ENCODE results near the gene PSMB3. TPM values are rescaled to one million over a fixed set of nuclear protein-coding genes. Genes with fewer than 3 reads are reported as not detected.
A peak's percentile ranks its signal among the peaks of the same experiment; 100 is the strongest.

Gene PSMB3
- total and polyA plus RNA-seq, 9 donors = 70.3 to 159 (median 77.1) TPM

DNA sequence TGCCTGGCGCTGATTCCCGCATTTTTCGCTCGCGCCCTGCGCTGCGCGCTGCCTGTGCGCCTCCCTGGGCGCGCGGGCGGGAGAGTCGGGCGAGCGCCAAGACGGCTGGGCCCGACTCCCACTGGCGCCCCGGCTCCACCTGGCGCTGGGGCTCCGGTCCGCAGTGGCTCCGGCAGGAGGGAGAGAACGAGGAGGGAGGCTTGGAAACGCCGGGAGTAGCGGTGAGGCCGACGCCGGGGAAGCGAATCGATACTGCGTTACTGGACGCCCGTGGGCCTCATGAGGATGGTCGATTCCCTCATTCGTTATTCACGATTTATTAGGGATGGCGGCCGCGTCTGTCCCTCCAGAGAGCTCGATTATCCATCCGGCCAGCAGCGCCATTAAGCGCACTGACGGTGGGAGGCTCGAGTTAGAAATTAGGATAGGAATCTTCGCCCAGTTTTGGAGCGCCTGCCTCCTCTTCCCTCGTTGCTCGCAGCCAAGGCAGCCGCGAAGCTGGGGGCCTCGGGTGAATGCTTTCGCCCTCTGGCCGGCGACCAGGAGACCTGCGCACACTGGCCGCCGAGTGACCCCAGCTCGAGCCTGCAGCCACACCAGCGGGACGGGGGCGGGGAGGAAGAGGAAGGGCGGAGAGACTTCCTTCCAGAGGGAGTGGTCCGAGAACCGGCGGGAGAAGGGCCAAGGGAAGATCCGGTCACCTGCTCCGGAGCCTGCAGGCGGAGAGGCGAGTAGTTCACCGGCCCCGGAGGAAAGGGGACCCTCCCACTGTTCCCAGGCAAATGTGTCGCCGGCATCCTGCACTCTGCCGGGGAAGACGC, 3.1 kb upstream of the PSMB3 start:
- peak; percentile 95 for DNase-seq
- Histone ChIP-seq H3K36me3 (ENCODE audit: control insufficient read depth, insufficient read depth, low read length) (peaks cover 7% of the 10 kb centered on the region), H3K27ac (ENCODE audit: low read length) (peak overlapping the region; percentile 93), H3K4me3 (ENCODE audit: low read length) (peak overlapping the region; percentile 67), H3K4me1 (ENCODE audit: control insufficient read depth, insufficient read depth, low read length) (peaks cover 64% of the 10 kb centered on the region), H3K27me3 (ENCODE audit: control insufficient read depth, insufficient read depth, low read length) (peaks cover 10% of the 10 kb centered on the region), H3K9me3 (replicated peaks; ENCODE audit: control insufficient read depth, low read depth, low read length) (no peaks in the 10 kb centered on the region)
- 1% methylated on average over 74 of the region's 79 CpGs for WGBS (ENCODE audit: insufficient coverage)

DNA sequence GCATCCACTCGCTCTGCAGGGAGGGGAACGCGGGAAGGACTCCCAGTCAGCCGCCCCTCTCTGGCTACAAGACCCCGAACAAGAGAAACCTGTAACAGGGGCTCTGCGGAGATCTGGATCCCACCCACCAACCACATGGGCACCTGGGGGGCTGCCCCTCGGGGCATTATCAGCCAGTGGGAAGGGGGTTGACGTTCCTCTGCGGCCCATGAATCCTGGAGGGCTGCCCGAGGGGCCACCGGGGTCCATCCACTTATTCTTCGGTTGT, 2.6 kb upstream of the PSMB3 start:
- Histone ChIP-seq H3K4me1 (ENCODE audit: control insufficient read depth, insufficient read depth, low read length) (peaks cover 64% of the 10 kb centered on the region), H3K9me3 (replicated peaks; ENCODE audit: control insufficient read depth, low read depth, low read length) (no peaks in the 10 kb centered on the region), H3K27ac (ENCODE audit: low read length) (peak overlapping the region; percentile 93), H3K36me3 (ENCODE audit: control insufficient read depth, insufficient read depth, low read length) (peaks cover 12% of the 10 kb centered on the region), H3K27me3 (ENCODE audit: control insufficient read depth, insufficient read depth, low read length) (peaks cover 10% of the 10 kb centered on the region), H3K4me3 (ENCODE audit: low read length) (peak overlapping the region; percentile 67)
- no peak for DNase-seq
- 0% methylated on average over 4 of the region's 12 CpGs for WGBS (ENCODE audit: insufficient coverage)

DNA sequence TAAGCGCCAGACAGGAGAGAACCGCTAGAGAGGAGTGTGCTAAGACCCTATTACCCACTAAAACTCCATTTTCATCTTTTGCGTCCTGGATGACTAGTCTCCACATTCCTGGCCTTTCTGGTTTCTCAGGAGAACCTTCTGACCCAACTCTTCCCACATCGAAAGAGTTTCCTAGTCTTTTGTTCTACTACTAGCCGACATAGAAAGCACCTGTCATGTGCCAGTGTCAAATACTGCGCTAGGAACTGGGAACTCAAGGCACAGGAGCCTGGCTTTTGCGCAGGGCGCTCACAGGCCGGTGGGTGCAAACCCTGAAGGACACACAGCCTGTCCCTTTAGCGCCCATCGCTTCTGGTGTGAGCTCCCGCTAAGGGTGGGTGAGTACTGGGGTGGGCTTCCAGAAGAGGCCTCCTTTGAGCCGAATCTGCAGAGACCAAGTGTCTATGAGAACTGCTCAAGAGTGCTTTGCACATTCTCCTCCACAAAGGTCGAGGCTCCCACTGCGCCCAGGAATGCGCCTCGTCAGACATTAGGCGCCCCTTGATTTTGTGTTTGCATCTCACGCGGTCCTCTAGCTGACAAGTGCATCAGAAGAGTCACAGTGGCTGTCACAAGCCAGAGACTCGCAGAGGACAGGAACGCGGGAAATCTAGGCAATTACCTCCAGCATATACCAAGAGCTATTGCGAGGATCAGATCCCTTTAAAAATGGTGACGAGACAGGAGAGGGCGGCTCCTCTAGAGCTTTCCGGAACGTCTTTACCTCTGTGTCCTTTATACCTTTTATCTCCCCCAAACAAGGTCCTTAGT, 2.0 kb upstream of the PSMB3 start:
- no peaks in the 10 kb centered on the region for H3K9me3 ChIP-seq (replicated peaks; ENCODE audit: control insufficient read depth, low read depth, low read length)
- H3K27me3 ChIP-seq (ENCODE audit: control insufficient read depth, insufficient read depth, low read length) = peaks cover 10% of the 10 kb centered on the region
- peak; percentile 30 for DNase-seq
- WGBS (ENCODE audit: insufficient coverage) = 12% methylated on average over 20 of the region's 28 CpGs
- peaks cover 61% of the 10 kb centered on the region for H3K4me1 ChIP-seq (ENCODE audit: control insufficient read depth, insufficient read depth, low read length)
- peak overlapping the region; percentile 93 for H3K27ac ChIP-seq (ENCODE audit: low read length)
- H3K4me3 ChIP-seq (ENCODE audit: low read length) = peak overlapping the region; percentile 67
- H3K36me3 ChIP-seq (ENCODE audit: control insufficient read depth, insufficient read depth, low read length) = peaks cover 14% of the 10 kb centered on the region

DNA sequence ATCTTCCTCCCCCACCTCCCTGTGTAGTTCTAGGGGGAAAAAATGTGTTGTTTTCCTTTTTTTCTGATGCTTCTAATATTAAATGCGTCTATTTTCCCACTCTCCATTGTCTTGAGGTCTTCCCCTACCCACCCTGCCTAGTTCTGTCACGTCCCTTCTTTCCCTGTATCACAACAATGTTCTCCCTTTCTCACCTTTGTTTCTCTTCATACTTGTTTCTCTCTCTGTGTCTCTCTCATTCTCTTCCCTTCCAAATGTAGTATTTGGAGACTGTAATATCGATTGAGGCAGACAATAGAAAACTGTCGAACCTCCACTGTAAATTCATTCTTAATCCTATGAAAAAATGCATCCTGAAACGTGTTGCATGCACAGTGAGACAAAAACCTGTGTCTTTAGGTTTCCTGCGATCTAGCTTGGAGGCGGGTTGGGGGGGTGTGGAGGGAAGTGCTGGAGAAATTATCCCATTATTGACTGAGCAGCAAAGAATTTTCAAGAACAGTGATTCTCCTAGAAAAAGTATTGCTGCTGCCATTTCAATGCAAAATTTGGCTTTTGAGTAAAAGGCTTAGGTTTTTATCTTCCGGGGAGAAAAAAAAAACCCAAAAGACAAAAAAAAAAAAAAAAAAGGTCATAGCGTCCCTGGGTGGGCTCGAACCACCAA, 1.3 kb upstream of the PSMB3 start:
- Histone ChIP-seq H3K27me3 (ENCODE audit: control insufficient read depth, insufficient read depth, low read length) (peaks cover 10% of the 10 kb centered on the region), H3K36me3 (ENCODE audit: control insufficient read depth, insufficient read depth, low read length) (peaks cover 21% of the 10 kb centered on the region), H3K4me3 (ENCODE audit: low read length) (peak overlapping the region; percentile 1), H3K9me3 (replicated peaks; ENCODE audit: control insufficient read depth, low read depth, low read length) (no peaks in the 10 kb centered on the region), H3K27ac (ENCODE audit: low read length) (peak overlapping the region; percentile 93), H3K4me1 (ENCODE audit: control insufficient read depth, insufficient read depth, low read length) (peaks cover 53% of the 10 kb centered on the region)
- 14% methylated on average over 2 of the region's 10 CpGs for WGBS (ENCODE audit: insufficient coverage)
- peak; percentile 19 for DNase-seq

DNA sequence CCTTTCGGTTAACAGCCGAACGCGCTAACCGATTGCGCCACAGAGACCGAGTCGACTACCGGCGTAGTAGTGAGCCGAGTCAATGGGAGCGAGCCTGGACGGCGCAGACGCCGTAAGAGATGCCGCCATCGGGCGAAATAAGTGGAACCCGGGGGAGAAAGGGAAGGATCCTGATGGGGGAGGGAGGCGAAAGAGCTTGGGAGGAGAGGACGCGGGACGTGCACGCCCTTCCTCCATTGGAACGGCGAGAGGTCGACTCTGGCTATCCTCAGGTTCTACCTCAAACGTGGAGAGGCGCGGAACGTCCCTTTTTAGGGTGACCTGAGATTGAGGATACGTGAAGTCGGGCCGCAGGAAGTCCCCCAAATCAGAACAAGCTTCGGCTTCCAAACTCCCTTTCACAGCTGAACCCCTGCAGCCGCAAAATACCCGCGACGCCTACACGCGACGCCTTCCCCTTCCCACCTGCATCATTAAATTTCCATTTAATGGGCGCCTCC, 683 bp upstream of the PSMB3 start:
- H3K4me3 ChIP-seq (ENCODE audit: low read length) = peak overlapping the region; percentile 74
- H3K9me3 ChIP-seq (replicated peaks; ENCODE audit: control insufficient read depth, low read depth, low read length) = no peaks in the 10 kb centered on the region
- peaks cover 10% of the 10 kb centered on the region for H3K27me3 ChIP-seq (ENCODE audit: control insufficient read depth, insufficient read depth, low read length)
- peak overlapping the region; percentile 96 for H3K27ac ChIP-seq (ENCODE audit: low read length)
- H3K36me3 ChIP-seq (ENCODE audit: control insufficient read depth, insufficient read depth, low read length) = peaks cover 26% of the 10 kb centered on the region
- 0% methylated on average over 25 of the region's 44 CpGs for WGBS (ENCODE audit: insufficient coverage)
- H3K4me1 ChIP-seq (ENCODE audit: control insufficient read depth, insufficient read depth, low read length) = peaks cover 47% of the 10 kb centered on the region
- DNase-seq = peak; percentile 95

DNA sequence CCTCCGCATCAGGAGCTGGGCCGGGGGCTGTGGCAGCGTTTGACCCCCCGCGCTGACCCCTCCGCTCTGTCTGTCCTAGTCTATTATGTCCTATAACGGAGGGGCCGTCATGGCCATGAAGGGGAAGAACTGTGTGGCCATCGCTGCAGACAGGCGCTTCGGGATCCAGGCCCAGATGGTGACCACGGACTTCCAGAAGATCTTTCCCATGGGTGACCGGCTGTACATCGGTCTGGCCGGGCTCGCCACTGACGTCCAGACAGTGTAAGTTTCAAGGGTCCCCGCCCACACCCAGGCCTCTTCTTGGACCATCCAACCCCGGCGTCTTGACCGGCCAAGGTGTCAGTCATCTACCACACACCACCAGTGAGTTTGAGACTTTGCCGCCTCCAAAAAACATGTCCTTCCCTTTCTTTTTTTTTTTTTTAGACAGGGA, 548 bp downstream of the PSMB3 start:
- Histone ChIP-seq H3K27ac (ENCODE audit: low read length) (peak overlapping the region; percentile 94), H3K4me1 (ENCODE audit: control insufficient read depth, insufficient read depth, low read length) (peaks cover 43% of the 10 kb centered on the region), H3K27me3 (ENCODE audit: control insufficient read depth, insufficient read depth, low read length) (peaks cover 10% of the 10 kb centered on the region), H3K9me3 (replicated peaks; ENCODE audit: control insufficient read depth, low read depth, low read length) (no peaks in the 10 kb centered on the region), H3K36me3 (ENCODE audit: control insufficient read depth, insufficient read depth, low read length) (peaks cover 33% of the 10 kb centered on the region), H3K4me3 (ENCODE audit: low read length) (peak overlapping the region; percentile 74)
- DNase-seq = no peak
- WGBS (ENCODE audit: insufficient coverage) = 5% methylated on average over 22 of the region's 22 CpGs

DNA sequence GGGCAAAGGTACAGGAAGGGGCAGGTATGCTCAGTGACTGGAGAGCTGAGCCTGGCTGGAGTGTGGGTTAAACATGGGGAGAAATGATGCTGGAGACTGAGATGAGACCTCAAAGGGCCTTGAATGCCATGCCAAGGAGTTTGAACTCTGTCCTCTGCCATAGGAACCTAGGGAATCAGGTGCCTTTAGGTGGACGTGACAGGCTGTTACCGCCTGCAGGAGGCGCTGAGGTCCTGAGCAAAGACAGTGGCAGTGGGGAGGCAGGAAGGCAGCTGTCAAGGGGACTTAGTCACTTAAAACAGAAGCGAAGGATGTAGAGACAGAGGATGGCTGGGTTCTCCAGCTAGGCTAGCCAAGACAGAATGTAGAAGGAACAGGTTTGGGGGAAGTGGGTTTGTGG, 9.1 kb downstream of the PSMB3 start:
- H3K27ac ChIP-seq (ENCODE audit: low read length) = no peak overlapping the region
- H3K36me3 ChIP-seq (ENCODE audit: control insufficient read depth, insufficient read depth, low read length) = peaks cover 78% of the 10 kb centered on the region
- no peak for DNase-seq
- H3K27me3 ChIP-seq (ENCODE audit: control insufficient read depth, insufficient read depth, low read length) = no peaks in the 10 kb centered on the region
- H3K4me3 ChIP-seq (ENCODE audit: low read length) = no peak overlapping the region
- H3K9me3 ChIP-seq (replicated peaks; ENCODE audit: control insufficient read depth, low read depth, low read length) = no peaks in the 10 kb centered on the region
- 61% methylated on average over 4 of the region's 4 CpGs for WGBS (ENCODE audit: insufficient coverage)
- no peaks in the 10 kb centered on the region for H3K4me1 ChIP-seq (ENCODE audit: control insufficient read depth, insufficient read depth, low read length)

DNA sequence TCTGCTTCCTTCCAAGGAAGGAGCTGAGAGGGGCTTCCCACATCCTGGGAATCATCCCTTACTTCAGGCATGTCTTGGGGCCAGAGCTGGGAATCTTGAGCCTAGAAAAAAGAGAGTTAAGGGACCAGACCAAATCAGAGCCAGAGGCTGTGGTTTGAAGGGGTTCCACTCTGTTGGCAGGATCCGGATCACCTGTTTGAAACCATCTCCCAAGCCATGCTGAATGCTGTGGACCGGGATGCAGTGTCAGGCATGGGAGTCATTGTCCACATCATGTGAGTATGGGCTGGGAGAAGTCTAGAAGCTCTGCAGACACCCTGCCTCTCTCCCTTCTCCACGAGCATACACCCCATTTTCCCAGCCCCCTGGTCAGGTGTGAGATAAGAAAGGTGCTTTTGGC, 9.7 kb downstream of the PSMB3 start:
- no peaks in the 10 kb centered on the region for H3K27me3 ChIP-seq (ENCODE audit: control insufficient read depth, insufficient read depth, low read length)
- H3K4me1 ChIP-seq (ENCODE audit: control insufficient read depth, insufficient read depth, low read length) = no peaks in the 10 kb centered on the region
- no peak overlapping the region for H3K27ac ChIP-seq (ENCODE audit: low read length)
- peaks cover 78% of the 10 kb centered on the region for H3K36me3 ChIP-seq (ENCODE audit: control insufficient read depth, insufficient read depth, low read length)
- no peak for DNase-seq
- H3K9me3 ChIP-seq (replicated peaks; ENCODE audit: control insufficient read depth, low read depth, low read length) = no peaks in the 10 kb centered on the region
- 100% methylated on average over 1 of the region's 3 CpGs for WGBS (ENCODE audit: insufficient coverage)
- H3K4me3 ChIP-seq (ENCODE audit: low read length) = no peak overlapping the region

DNA sequence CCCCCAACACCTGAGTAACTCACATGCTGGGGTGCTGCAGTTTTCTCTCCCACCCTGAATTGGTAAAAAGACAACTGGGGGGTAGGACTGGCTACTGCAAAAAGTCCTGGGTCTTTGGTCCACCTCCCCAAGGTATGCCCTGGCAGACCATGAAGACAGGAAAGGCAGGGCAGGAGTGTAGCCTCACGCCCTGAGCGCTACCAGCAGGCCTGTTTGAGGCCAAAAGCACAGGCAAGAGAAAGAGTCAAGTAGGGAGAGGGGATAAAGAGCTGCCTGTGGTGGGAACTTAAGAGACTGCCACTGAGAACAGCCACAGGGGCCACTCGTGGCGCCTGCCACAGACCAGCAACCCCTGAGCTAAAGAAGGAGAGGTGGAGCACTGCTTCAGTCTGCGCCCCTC, 13.8 kb downstream of the PSMB3 start:
- H3K27me3 ChIP-seq (ENCODE audit: control insufficient read depth, insufficient read depth, low read length) = no peaks in the 10 kb centered on the region
- no peaks in the 10 kb centered on the region for H3K9me3 ChIP-seq (replicated peaks; ENCODE audit: control insufficient read depth, low read depth, low read length)
- 85% methylated on average over 5 of the region's 5 CpGs for WGBS (ENCODE audit: insufficient coverage)
- H3K27ac ChIP-seq (ENCODE audit: low read length) = no peak overlapping the region
- no peak for DNase-seq
- no peak overlapping the region for H3K4me3 ChIP-seq (ENCODE audit: low read length)
- no peaks in the 10 kb centered on the region for H3K4me1 ChIP-seq (ENCODE audit: control insufficient read depth, insufficient read depth, low read length)
- H3K36me3 ChIP-seq (ENCODE audit: control insufficient read depth, insufficient read depth, low read length) = peaks cover 88% of the 10 kb centered on the region

DNA sequence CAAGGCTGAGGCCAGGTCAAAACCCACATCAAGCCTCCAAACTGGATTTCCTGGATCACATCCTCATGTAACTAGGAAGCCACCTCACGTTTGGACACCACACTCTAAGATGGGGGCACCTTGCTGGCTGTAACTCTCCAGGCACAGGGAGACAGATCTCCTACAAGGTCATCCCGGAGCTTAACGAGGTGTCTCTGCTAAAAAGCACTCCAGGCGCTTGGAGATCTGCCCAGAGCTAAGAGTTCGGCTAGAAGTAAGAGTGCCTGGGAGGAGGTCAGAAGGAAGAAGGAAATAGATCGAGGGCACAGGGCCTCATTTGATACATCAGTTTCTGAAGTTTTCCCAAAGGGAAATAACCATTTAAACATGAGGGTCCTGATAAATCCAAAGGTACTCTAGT, 15.9 kb downstream of the PSMB3 start:
- DNase-seq = no peak
- H3K9me3 ChIP-seq (replicated peaks; ENCODE audit: control insufficient read depth, low read depth, low read length) = no peaks in the 10 kb centered on the region
- no peaks in the 10 kb centered on the region for H3K4me1 ChIP-seq (ENCODE audit: control insufficient read depth, insufficient read depth, low read length)
- no peaks in the 10 kb centered on the region for H3K27me3 ChIP-seq (ENCODE audit: control insufficient read depth, insufficient read depth, low read length)
- WGBS (ENCODE audit: insufficient coverage) = 64% methylated on average over 4 of the region's 6 CpGs
- H3K36me3 ChIP-seq (ENCODE audit: control insufficient read depth, insufficient read depth, low read length) = peaks cover 91% of the 10 kb centered on the region
- H3K4me3 ChIP-seq (ENCODE audit: low read length) = no peak overlapping the region
- H3K27ac ChIP-seq (ENCODE audit: low read length) = no peak overlapping the region
